ENCODE measurements around the gene LTC4S.

- TF ChIP-seq HDAC2 (IDR thresholded peaks at IDR 0.05): no peak
- no peak for TF ChIP-seq CTCF (IDR thresholded peaks at IDR 0.05)
Observed at GRCh38 chr5:179815491-179816249, 21.9 kb downstream of the LTC4S start.
